GM12891 (cell line): Measurements from ENCODE around the gene RFX3.

Source experiments
- PAX5 ChIP-seq: IDR thresholded peaks from 2 replicates; pipeline ENCODE4 v1.6.1; 2011; ENCODE audit warnings: low read length, moderate library complexity, mild to moderate bottlenecking; ENCODE audit not compliant: insufficient read depth, severe bottlenecking
- POLR2A ChIP-seq: IDR thresholded peaks from 2 replicates; pipeline ENCODE4 v1.6.1; 2011; ENCODE audit warnings: low read depth, low read length, control low read depth
- SPI1 ChIP-seq: IDR thresholded peaks from 2 replicates; pipeline ENCODE4 v1.6.1; 2011; ENCODE audit warnings: low read depth, low read length, control low read depth

DNA sequence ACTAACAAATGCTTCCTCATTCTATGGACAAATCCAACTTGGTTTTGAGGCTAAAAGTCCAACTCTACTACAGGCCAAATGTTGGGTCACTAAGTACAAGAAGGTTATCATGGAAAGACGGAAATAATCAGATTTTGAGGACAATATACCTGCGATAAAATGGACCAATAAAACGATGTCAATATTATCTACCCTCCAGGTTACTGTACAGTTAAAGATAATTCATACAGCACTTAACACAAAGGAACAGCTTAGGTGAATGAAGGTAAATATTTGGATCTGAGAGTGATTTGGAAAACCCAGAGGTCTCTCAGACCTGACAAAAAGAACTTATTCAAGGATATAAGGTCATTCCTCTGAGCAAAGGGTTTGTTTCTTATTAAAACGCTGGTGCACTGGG is 352.4 kb downstream of the RFX3 start:
- TF ChIP-seq POLR2A (no peak), PAX5 (no peak), SPI1 (no peak)
